HEK293 (cell line): ENCODE results near the gene PDE3B.
"Not testable (repeated sequence)": the region's sequence is repeated elsewhere in the genome, so short reads cannot be mapped to it uniquely, and the experiment has no call there.

Source experiments
- CTCF ChIA-PET: fragments of 350-600 bp; formaldehyde crosslinking; extraction: SDS; loops from one replicate; lab custom pipeline; 2021; ENCODE audit warnings: antibody characterized with exemption; lab: Yijun Ruan, JAX
- POLR2A ChIA-PET: fragments of 300-600 bp; formaldehyde crosslinking; extraction: SDS; loops from one replicate; lab custom pipeline; 2020; ENCODE audit warnings: antibody characterized with exemption, inconsistent platforms; lab: Yijun Ruan, JAX
- H3K27ac ChIP-seq: fragments of 200-500 bp; sonication (Bioruptor generic); 2 replicates; pipeline ENCODE4 v1.5.1; 2014; ENCODE audit warnings: low read depth, low read length, control low read depth, inconsistent platforms; ENCODE audit errors: extremely low read depth
- H3K36me3 ChIP-seq, 2 experiments: fragments of 200-500 bp in 1 of 2; sonication (Bioruptor generic) in 1 of 2; 1 replicate in 1 of 2; 2 replicates in 1 of 2; pipeline ENCODE4 v1.5.1; 2014 to 2017; ENCODE audit warnings: inconsistent platforms in 2 of 2, low read length in 2 of 2; ENCODE audit not compliant: control insufficient read depth in 2 of 2, insufficient read depth in 1 of 2
- H3K4me1 ChIP-seq: fragments of 200-500 bp; sonication (Bioruptor generic); 2 replicates; pipeline ENCODE4 v1.5.1; 2014; ENCODE audit warnings: mild to moderate bottlenecking, low read length, inconsistent platforms; ENCODE audit not compliant: control insufficient read depth, insufficient read depth
- H3K4me3 ChIP-seq: 2 replicates; pipeline ENCODE4 v1.5.1; 2011; ENCODE audit warnings: low read depth, mild to moderate bottlenecking, control low read depth, low read length, moderate library complexity
- H3K9me3 ChIP-seq: fragments of 200-500 bp; sonication (Bioruptor generic); 2 replicates; pipeline ENCODE4 v1.5.1; 2014; ENCODE audit warnings: low read depth, low read length, inconsistent platforms; ENCODE audit not compliant: control insufficient read depth, insufficient read depth
- HOXC10 ChIP-seq: sonication (generic); formaldehyde crosslinking; IDR thresholded peaks from 2 replicates; pipeline ENCODE4 v1.8.1; 2023; ENCODE audit warnings: mild to moderate bottlenecking, missing genetic modification reagents
- ZNF138 ChIP-seq: fragments of 450-650 bp; formaldehyde crosslinking; IDR thresholded peaks from 2 replicates; pipeline ENCODE4 v1.5.1; 2016; ENCODE audit warnings: missing biosample characterization, missing genetic modification characterization, borderline replicate concordance
- ZNF146 ChIP-seq: fragments of 450-650 bp; formaldehyde crosslinking; IDR thresholded peaks from 2 replicates; pipeline ENCODE4 v1.5.1; 2016; ENCODE audit warnings: missing biosample characterization, missing genetic modification characterization
- ZNF302 ChIP-seq: fragments of 450-650 bp; formaldehyde crosslinking; IDR thresholded peaks from 2 replicates; pipeline ENCODE4 v1.5.1; 2016; ENCODE audit warnings: missing biosample characterization, missing genetic modification characterization, low read depth
- ZNF311 ChIP-seq: fragments of 450-650 bp; formaldehyde crosslinking; IDR thresholded peaks from 2 replicates; pipeline ENCODE4 v1.5.1; 2017; ENCODE audit warnings: missing biosample characterization, missing genetic modification characterization, borderline replicate concordance
- ZNF37A ChIP-seq: fragments of 450-650 bp; IDR thresholded peaks from 2 replicates; pipeline ENCODE4 v1.5.1; 2018; ENCODE audit warnings: missing biosample characterization, missing genetic modification characterization
- ZNF623 ChIP-seq: fragments of 450-650 bp; formaldehyde crosslinking; IDR thresholded peaks from 2 replicates; pipeline ENCODE4 v1.5.1; 2016; ENCODE audit warnings: missing biosample characterization, missing genetic modification characterization
- ZNF645 ChIP-seq: fragments of 450-650 bp; formaldehyde crosslinking; IDR thresholded peaks from 2 replicates; pipeline ENCODE4; 2016; ENCODE audit warnings: missing biosample characterization, missing genetic modification characterization
- ZNF677 ChIP-seq: fragments of 450-650 bp; IDR thresholded peaks from 2 replicates; pipeline ENCODE4 v1.5.0; 2018; ENCODE audit warnings: missing biosample characterization, mild to moderate bottlenecking, missing genetic modification characterization, moderate library complexity
- ZNF830 ChIP-seq: fragments of 450-650 bp; IDR thresholded peaks from 2 replicates; pipeline ENCODE4 v1.5.0; 2018; ENCODE audit warnings: missing biosample characterization, missing genetic modification characterization, low read depth, mild to moderate bottlenecking, moderate library complexity
- TF ChIP-seq, protein P1 (sequence below): fragments of 450-650 bp; formaldehyde crosslinking; IDR thresholded peaks from 2 replicates; pipeline ENCODE4 v1.5.1; 2016; ENCODE audit warnings: missing biosample characterization, missing genetic modification characterization
- TF ChIP-seq, protein P2 (sequence below): fragments of 450-650 bp; formaldehyde crosslinking; IDR thresholded peaks from 2 replicates; pipeline ENCODE4 v1.5.1; 2016; ENCODE audit warnings: missing biosample characterization, missing genetic modification characterization
- TF ChIP-seq, protein P3 (sequence below): fragments of 450-650 bp; IDR thresholded peaks from 2 replicates; pipeline ENCODE4 v1.5.1; 2018; ENCODE audit warnings: missing biosample characterization, mild to moderate bottlenecking, missing genetic modification characterization

PDE3B gene

DNA sequence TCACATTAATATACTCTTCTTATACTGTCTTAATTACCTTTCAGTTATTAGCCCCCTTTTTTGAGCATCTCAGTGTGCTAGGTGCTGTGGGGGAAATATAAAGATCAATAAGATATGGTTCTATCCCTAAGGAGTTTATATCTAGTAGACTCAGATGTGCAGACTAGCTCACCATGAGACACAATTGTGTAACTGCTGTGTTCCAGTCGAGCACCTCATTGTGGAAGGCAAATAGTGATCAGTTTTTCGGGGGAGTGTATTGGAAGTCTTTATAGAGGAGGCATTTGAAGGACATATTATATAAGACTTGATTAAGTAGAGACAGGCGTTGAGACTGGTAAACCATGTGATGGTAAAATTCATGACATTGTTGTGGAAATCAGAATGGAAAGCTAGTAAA, 11.8 kb downstream of the PDE3B start:
- Histone ChIP-seq H3K4me1 (no peaks in the 10 kb centered on the region), H3K9me3 (no peaks in the 10 kb centered on the region), H3K36me3 (no peaks in the 10 kb centered on the region), H3K4me3 (no peak overlapping the region), H3K27ac (no peak overlapping the region)
- POLR2A ChIA-PET: interaction anchor here (0.6 kb wide), 1 partner anchor 11 kb away, joined by 5 read pairs; no protein-coding TSS in a partner anchor
- no peak for TF ChIP-seq ZNF302 (tag by site-specific recombination)
- TF ChIP-seq ZNF138: no peak
- TF ChIP-seq ZNF830: no peak
- no peak for TF ChIP-seq ZNF623 (tag by site-specific recombination)
- TF ChIP-seq, protein P1, sequence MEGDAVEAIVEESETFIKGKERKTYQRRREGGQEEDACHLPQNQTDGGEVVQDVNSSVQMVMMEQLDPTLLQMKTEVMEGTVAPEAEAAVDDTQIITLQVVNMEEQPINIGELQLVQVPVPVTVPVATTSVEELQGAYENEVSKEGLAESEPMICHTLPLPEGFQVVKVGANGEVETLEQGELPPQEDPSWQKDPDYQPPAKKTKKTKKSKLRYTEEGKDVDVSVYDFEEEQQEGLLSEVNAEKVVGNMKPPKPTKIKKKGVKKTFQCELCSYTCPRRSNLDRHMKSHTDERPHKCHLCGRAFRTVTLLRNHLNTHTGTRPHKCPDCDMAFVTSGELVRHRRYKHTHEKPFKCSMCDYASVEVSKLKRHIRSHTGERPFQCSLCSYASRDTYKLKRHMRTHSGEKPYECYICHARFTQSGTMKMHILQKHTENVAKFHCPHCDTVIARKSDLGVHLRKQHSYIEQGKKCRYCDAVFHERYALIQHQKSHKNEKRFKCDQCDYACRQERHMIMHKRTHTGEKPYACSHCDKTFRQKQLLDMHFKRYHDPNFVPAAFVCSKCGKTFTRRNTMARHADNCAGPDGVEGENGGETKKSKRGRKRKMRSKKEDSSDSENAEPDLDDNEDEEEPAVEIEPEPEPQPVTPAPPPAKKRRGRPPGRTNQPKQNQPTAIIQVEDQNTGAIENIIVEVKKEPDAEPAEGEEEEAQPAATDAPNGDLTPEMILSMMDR: no peak
- no peak for TF ChIP-seq ZNF677 (tag by site-specific recombination)
- no peak for TF ChIP-seq ZNF645 (tag by site-specific recombination)
- CTCF ChIA-PET: no interaction called here

DNA sequence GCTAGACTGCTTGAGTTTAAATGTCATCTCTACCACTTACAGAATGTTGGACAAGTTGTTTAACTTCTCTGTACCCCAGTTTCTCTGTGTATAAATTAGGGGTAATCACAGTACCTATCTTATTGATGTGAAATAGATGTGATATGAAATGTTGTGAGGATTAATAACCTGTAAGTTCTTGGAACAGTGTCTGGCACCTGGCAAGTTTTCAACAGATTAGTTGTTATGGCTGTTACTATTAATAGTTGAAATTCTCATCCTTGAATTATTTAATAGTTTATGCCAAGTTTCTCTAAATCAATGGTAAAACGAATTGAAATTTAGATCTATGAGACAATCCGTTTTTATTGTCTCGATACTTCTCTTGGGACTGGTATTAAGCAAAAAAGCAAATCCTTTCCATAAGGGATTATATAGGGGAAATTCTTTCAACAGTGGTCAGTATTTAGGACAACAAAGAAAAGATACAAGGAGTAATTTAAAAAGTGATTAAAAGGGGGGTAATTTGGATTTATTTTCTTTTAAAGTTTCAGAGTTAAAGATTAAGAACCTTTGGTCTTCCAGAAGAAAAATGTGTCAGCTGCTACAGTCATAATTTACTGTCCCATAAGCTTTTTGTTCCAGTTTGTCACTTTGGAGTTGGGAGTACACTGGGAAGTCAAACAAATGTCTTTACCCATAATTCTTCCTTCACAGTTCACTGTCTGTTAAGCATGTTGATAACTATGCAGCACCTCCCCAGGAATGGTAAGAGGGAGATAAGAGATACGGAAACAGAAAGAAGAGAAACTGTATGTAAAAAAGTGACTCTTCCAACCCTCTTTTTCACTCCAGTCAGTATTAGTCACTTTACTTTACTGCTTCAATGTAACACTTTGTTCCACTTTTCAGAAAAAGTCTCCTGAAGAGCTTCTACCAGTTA, 13.2 kb downstream of the PDE3B start:
- H3K4me1 ChIP-seq: no peaks in the 10 kb centered on the region
- TF ChIP-seq, protein P2, sequence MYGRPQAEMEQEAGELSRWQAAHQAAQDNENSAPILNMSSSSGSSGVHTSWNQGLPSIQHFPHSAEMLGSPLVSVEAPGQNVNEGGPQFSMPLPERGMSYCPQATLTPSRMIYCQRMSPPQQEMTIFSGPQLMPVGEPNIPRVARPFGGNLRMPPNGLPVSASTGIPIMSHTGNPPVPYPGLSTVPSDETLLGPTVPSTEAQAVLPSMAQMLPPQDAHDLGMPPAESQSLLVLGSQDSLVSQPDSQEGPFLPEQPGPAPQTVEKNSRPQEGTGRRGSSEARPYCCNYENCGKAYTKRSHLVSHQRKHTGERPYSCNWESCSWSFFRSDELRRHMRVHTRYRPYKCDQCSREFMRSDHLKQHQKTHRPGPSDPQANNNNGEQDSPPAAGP (tag by site-specific recombination): no peak
- no peak for TF ChIP-seq ZNF138
- H3K36me3 ChIP-seq: no peaks in the 10 kb centered on the region
- H3K4me3 ChIP-seq: no peak overlapping the region
- H3K9me3 ChIP-seq: no peaks in the 10 kb centered on the region
- ChIA-PET POLR2A (no interaction called here), CTCF (no interaction called here)
- no peak overlapping the region for H3K27ac ChIP-seq

DNA sequence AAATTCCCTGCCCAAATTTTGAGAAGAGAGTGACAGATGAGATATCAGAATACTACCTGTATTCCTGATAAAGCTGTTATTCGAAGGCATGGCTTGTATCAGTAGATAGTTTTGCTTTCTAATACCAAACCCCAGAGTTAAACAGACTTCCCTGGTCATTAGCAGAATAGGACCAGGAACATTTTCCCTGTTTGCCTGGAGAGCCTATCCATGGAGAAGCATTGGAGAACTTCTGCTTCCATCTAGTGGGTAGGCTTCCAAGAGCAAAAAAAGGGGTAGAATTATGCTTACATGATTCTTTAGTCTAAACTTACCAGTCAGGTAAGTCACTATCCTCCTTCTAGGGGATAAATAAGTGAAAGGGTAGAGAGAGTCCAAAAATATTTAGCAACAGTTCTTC, 14.2 kb downstream of the PDE3B start:
- POLR2A ChIA-PET: no interaction called here
- TF ChIP-seq HOXC10 (CRISPR knock-in tag) (no peak), ZNF311 (no peak), ZNF37A (tag by site-specific recombination) (no peak), ZNF146 (tag by site-specific recombination) (no peak)
- TF ChIP-seq, protein P3, sequence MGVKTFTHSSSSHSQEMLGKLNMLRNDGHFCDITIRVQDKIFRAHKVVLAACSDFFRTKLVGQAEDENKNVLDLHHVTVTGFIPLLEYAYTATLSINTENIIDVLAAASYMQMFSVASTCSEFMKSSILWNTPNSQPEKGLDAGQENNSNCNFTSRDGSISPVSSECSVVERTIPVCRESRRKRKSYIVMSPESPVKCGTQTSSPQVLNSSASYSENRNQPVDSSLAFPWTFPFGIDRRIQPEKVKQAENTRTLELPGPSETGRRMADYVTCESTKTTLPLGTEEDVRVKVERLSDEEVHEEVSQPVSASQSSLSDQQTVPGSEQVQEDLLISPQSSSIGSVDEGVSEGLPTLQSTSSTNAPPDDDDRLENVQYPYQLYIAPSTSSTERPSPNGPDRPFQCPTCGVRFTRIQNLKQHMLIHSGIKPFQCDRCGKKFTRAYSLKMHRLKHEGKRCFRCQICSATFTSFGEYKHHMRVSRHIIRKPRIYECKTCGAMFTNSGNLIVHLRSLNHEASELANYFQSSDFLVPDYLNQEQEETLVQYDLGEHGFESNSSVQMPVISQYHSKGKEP (tag by site-specific recombination): no peak
- CTCF ChIA-PET: no interaction called here
- Histone ChIP-seq H3K4me3 (no peak overlapping the region), H3K4me1 (no peaks in the 10 kb centered on the region), H3K36me3 (no peaks in the 10 kb centered on the region), H3K9me3 (no peaks in the 10 kb centered on the region), H3K27ac (no peak overlapping the region)

DNA sequence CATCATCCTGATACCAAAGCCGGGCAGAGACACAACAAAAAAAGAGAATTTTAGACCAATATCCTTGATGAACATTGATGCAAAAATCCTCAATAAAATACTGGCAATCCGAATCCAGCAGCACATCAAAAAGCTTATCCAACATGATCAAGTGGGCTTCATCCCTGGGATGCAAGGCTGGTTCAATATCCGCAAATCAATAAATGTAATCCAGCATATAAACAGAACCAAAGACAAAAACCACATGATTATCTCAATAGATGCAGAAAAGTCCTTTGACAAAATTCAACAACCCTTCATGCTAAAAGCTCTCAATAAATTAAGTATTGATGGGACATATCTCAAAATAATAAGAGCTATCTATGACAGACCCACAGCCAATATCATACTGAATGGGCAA, 21.3 kb downstream of the PDE3B start:
- CTCF ChIA-PET, H3K4me3 ChIP-seq, H3K36me3 ChIP-seq, POLR2A ChIA-PET, H3K4me1 ChIP-seq, H3K27ac ChIP-seq, H3K9me3 ChIP-seq: not testable (repeated sequence)

- H3K36me3 ChIP-seq, H3K9me3 ChIP-seq, H3K4me3 ChIP-seq, POLR2A ChIA-PET, H3K27ac ChIP-seq, H3K4me1 ChIP-seq: not testable (repeated sequence)
- CTCF ChIA-PET: interaction anchor here (0.7 kb wide), 1 partner anchor 20 kb away, joined by 3 read pairs; no protein-coding TSS in a partner anchor
Measured at GRCh38 chr11:14667329-14667728, 23.7 kb downstream of the PDE3B start.
